HuH-7 (cell line): ENCODE results near the gene ARPC2.

Experiments
- DNase-seq: peaks from one replicate; pipeline ENCODE4 v3.0.0; 2011; ENCODE audit warnings: low spot score

ARPC2 gene

GRCh38 chr2:218255446-218255845 is 38.5 kb downstream of the ARPC2 start:
- no peak for DNase-seq

- no peak for DNase-seq
These were observed 39.8 kb downstream of the ARPC2 start for GRCh38 chr2:218256612-218257350.

- peak; percentile 63 for DNase-seq
These were observed 40.5 kb downstream of the ARPC2 start for GRCh38 chr2:218257390-218257981.

- no peak for DNase-seq
These were observed 42.3 kb downstream of the ARPC2 start for GRCh38 chr2:218259099-218259961.

GRCh38 chr2:218260166-218260565 is 43.2 kb downstream of the ARPC2 start:
- no peak for DNase-seq

GRCh38 chr2:218260742-218261422 is 43.9 kb downstream of the ARPC2 start, which contains the start of gene GPBAR1:
Gene GPBAR1, plus strand, starts transcription at chr2:218261015. Its CDS starts 1,710 bp downstream, at chr2:218262725.
- DNase-seq = no peak

GRCh38 chr2:218261423-218262236 is 44.6 kb downstream of the ARPC2 start:
- DNase-seq = no peak

GRCh38 chr2:218262237-218262600 is 45.2 kb downstream of the ARPC2 start:
- no peak for DNase-seq

- DNase-seq = no peak
These were observed 45.9 kb downstream of the ARPC2 start for GRCh38 chr2:218262631-218263586.

- DNase-seq = no peak
These were observed 47.0 kb downstream of the ARPC2 start for GRCh38 chr2:218263817-218264641.

GRCh38 chr2:218264773-218265561 is 48.0 kb downstream of the ARPC2 start:
- peak; percentile 74 for DNase-seq

- no peak for DNase-seq
These were observed 48.6 kb downstream of the ARPC2 start for GRCh38 chr2:218265626-218266025.

GRCh38 chr2:218266316-218266979 is 49.5 kb downstream of the ARPC2 start:
- DNase-seq = no peak

- DNase-seq = no peak
These were observed 50.3 kb downstream of the ARPC2 start for GRCh38 chr2:218267259-218267658.

- peak; percentile 97 for DNase-seq
These were observed 53.1 kb downstream of the ARPC2 start, which contains the start of the genes AAMP and PNKD for GRCh38 chr2:218269900-218270720. Gene AAMP, minus strand, starts transcription at chr2:218270137. Its CDS starts 51 bp downstream, at chr2:218270086. Gene PNKD, plus strand, starts transcription at chr2:218270519. Its CDS starts 17 bp downstream, at chr2:218270536.

- no peak for DNase-seq
These were observed 53.9 kb downstream of the ARPC2 start for GRCh38 chr2:218270721-218271486.
